Neural progenitor cell (in vitro differentiated cells): ENCODE measurements around the gene PRPF8. TPM values are rescaled to one million over a fixed set of nuclear protein-coding genes. Genes with fewer than 3 reads are reported as not detected.
A peak's percentile ranks its signal among the peaks of the same experiment; 100 is the strongest.
"Not testable (repeated sequence)": the region's sequence is repeated elsewhere in the genome, so short reads cannot be mapped to it uniquely, and the experiment has no call there.

Experiments
- DNase-seq: peaks from one replicate; pipeline ENCODE4 v3.0.0-alpha.2; 2016; ENCODE audit warnings: low spot score
- H2AFZ ChIP-seq: fragments of 200-600 bp; sonication (generic); replicated peaks from 2 replicates; pipeline ENCODE4 v1.6.1; 2016; ENCODE audit warnings: antibody characterized with exemption
- H3F3A ChIP-seq: fragments of 200-600 bp; sonication (generic); 2 replicates; pipeline ENCODE4 v1.6.1; 2016; ENCODE audit warnings: antibody characterized with exemption, low read depth
- H3K27ac ChIP-seq: fragments of 200-600 bp; sonication (generic); 2 replicates; pipeline ENCODE4 v1.5.1; 2016; ENCODE audit warnings: mild to moderate bottlenecking
- H3K27me3 ChIP-seq: fragments of 200-600 bp; sonication (generic); 2 replicates; pipeline ENCODE4 v1.6.1; 2016; ENCODE audit warnings: mild to moderate bottlenecking, moderate library complexity
- H3K36me3 ChIP-seq: fragments of 200-600 bp; sonication (generic); 2 replicates; pipeline ENCODE4 v1.5.1; 2016
- H3K4me1 ChIP-seq: fragments of 200-600 bp; sonication (generic); 2 replicates; pipeline ENCODE4 v1.6.1; 2016; ENCODE audit warnings: mixed run types
- H3K4me2 ChIP-seq: fragments of 200-600 bp; sonication (generic); 2 replicates; pipeline ENCODE4 v1.6.1; 2016
- H3K4me3 ChIP-seq: fragments of 200-600 bp; sonication (generic); 2 replicates; pipeline ENCODE4 v1.5.1; 2016
- H3K79me2 ChIP-seq: fragments of 200-600 bp; sonication (generic); 2 replicates; pipeline ENCODE4 v1.6.1; 2016; ENCODE audit warnings: low read depth
- H3K9ac ChIP-seq: fragments of 200-600 bp; sonication (generic); 2 replicates; pipeline ENCODE4 v1.6.1; 2016
- H3K9me3 ChIP-seq: fragments of 200-600 bp; sonication (generic); 2 replicates; pipeline ENCODE4 v1.5.1; 2016; ENCODE audit warnings: low read depth
- H4K20me1 ChIP-seq: fragments of 200-600 bp; sonication (generic); 2 replicates; pipeline ENCODE4 v1.6.1; 2016; ENCODE audit warnings: low read depth
- H3K27ac Mint-ChIP-seq: 3 replicates; pipeline ENCODE4 v1.8.0; 2021; ENCODE audit warnings: mixed read lengths
- H3K27me3 Mint-ChIP-seq: 2 replicates; pipeline ENCODE4 v1.8.0; 2022; ENCODE audit warnings: low read depth, mild to moderate bottlenecking, inconsistent platforms, moderate library complexity, mixed read lengths; ENCODE audit not compliant: insufficient read depth
- H3K36me3 Mint-ChIP-seq: 3 replicates; pipeline ENCODE4 v1.8.0; 2021; ENCODE audit warnings: mixed read lengths
- H3K4me1 Mint-ChIP-seq: 3 replicates; pipeline ENCODE4 v1.8.0; 2021; ENCODE audit warnings: mixed read lengths
- H3K4me3 Mint-ChIP-seq: 3 replicates; pipeline ENCODE4 v1.8.0; 2021; ENCODE audit warnings: mild to moderate bottlenecking, moderate library complexity, mixed read lengths
- H3K9me3 Mint-ChIP-seq: 3 replicates; pipeline ENCODE4 v1.8.0; 2020; ENCODE audit warnings: mixed read lengths
- CTCF ChIP-seq: fragments of 200-600 bp; sonication (generic); IDR thresholded peaks from 2 replicates; pipeline ENCODE4 v1.5.1; 2017; ENCODE audit warnings: antibody characterized with exemption, mild to moderate bottlenecking
- EZH2 ChIP-seq: fragments of 200-600 bp; sonication (generic); IDR thresholded peaks from 2 replicates; pipeline ENCODE4 v1.6.1; 2017; ENCODE audit warnings: antibody characterized with exemption, mild to moderate bottlenecking, moderate library complexity
- EZH2phosphoT487 ChIP-seq: fragments of 200-600 bp; sonication (generic); IDR thresholded peaks from 2 replicates; pipeline ENCODE4 v1.6.1; 2017; ENCODE audit warnings: antibody characterized with exemption
- total RNA-seq: library from RNA; depleted of rRNA; stranded (reverse); fragments of >200 nt; gene quantifications from 2 replicates; pipeline ENCODE4 v1.2.3, GENCODE V29; 2015; ENCODE audit warnings: low replicate concordance

PRPF8 gene
- total RNA-seq, 1 donor from 2014 or later: 119 TPM

DNA sequence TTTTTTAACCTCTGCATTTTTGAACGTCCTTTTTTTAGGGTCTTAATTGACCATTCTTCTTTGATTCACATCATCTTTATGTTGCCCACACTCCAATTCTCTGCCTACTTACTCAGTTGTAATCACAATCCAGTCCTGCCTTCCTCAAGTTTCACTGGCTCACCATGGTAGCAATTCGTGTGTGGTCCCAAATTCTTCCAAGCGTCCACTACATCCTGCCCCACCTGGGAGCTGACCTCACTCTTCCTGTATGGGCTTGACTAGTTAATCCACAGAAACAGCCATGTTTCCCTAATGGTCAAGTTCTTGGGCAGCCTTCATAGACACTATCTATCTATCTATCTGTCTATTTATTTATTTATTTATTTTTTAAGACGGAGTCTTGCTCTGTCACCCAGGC is 18.4 kb upstream of the PRPF8 start:
- Mint-ChIP-seq H3K4me1 (peaks cover 8% of the 10 kb centered on the region), H3K4me3 (no peak overlapping the region), H3K27ac (no peak overlapping the region), H3K36me3 (no peaks in the 10 kb centered on the region), H3K9me3 (no peaks in the 10 kb centered on the region), H3K27me3 (peaks cover 10% of the 10 kb centered on the region)
- H3K79me2 ChIP-seq: no peaks in the 10 kb centered on the region
- no peaks in the 10 kb centered on the region for H3K27me3 ChIP-seq
- H3K4me3 ChIP-seq: no peak overlapping the region
- TF ChIP-seq EZH2phosphoT487 (no peak), CTCF (no peak), EZH2 (no peak)
- H3K4me1 ChIP-seq: peaks cover 4% of the 10 kb centered on the region
- no peak overlapping the region for H3K4me2 ChIP-seq
- no peak overlapping the region for H3K27ac ChIP-seq
- no peak overlapping the region for H2AFZ ChIP-seq
- no peaks in the 10 kb centered on the region for H3F3A ChIP-seq
- H3K9ac ChIP-seq: no peak overlapping the region
- no peaks in the 10 kb centered on the region for H3K9me3 ChIP-seq
- no peak for DNase-seq
- H3K36me3 ChIP-seq: no peaks in the 10 kb centered on the region
- no peaks in the 10 kb centered on the region for H4K20me1 ChIP-seq

DNA sequence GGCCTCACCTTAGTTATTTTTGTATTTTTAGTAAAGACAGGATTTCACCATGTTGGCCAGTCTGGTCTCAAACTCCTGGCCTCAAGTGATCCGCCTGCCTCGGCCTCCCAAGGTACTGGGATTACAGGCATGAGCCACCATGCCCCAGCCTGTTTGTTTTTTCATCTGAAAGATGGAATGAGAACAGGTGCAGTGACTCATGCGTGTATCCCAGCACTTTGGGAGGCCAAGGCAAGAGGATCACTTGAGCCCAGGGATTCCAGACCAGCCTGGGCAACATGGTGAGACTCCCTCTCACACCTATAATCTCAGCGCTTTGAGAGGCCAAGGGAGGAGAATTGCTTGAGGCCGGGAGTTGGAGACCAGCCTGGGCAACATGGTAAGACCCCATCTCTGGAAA is 15.2 kb upstream of the PRPF8 start:
- not testable (repeated sequence) for H3K9me3 Mint-ChIP-seq, H3K4me1 Mint-ChIP-seq, H3K4me1 ChIP-seq, H3F3A ChIP-seq, DNase-seq, H3K4me3 Mint-ChIP-seq, H3K4me3 ChIP-seq, H2AFZ ChIP-seq, H3K36me3 Mint-ChIP-seq, H3K79me2 ChIP-seq, H3K9ac ChIP-seq, H3K36me3 ChIP-seq, H3K27me3 ChIP-seq, H3K27me3 Mint-ChIP-seq, H3K27ac ChIP-seq, H4K20me1 ChIP-seq, H3K27ac Mint-ChIP-seq, H3K4me2 ChIP-seq, H3K9me3 ChIP-seq

GRCh38 chr17:1697681-1698080 is 13.0 kb upstream of the PRPF8 start:
- Histone ChIP-seq H3K36me3 (no peaks in the 10 kb centered on the region), H3K27ac (no peak overlapping the region), H3K4me3 (no peak overlapping the region), H3K79me2 (no peaks in the 10 kb centered on the region), H3F3A (no peaks in the 10 kb centered on the region), H4K20me1 (no peaks in the 10 kb centered on the region), H3K4me1 (no peaks in the 10 kb centered on the region), H3K9ac (no peak overlapping the region), H2AFZ (peak overlapping the region; percentile 28), H3K4me2 (no peak overlapping the region), H3K27me3 (no peaks in the 10 kb centered on the region), H3K9me3 (no peaks in the 10 kb centered on the region)
- no peak for TF ChIP-seq EZH2phosphoT487
- no peak for TF ChIP-seq EZH2
- no peak for TF ChIP-seq CTCF
- Mint-ChIP-seq H3K27me3 (peaks cover 5% of the 10 kb centered on the region), H3K4me3 (no peak overlapping the region), H3K4me1 (peaks cover under 1% of the 10 kb centered on the region), H3K36me3 (no peaks in the 10 kb centered on the region), H3K27ac (no peak overlapping the region), H3K9me3 (no peaks in the 10 kb centered on the region)
- no peak for DNase-seq

DNA sequence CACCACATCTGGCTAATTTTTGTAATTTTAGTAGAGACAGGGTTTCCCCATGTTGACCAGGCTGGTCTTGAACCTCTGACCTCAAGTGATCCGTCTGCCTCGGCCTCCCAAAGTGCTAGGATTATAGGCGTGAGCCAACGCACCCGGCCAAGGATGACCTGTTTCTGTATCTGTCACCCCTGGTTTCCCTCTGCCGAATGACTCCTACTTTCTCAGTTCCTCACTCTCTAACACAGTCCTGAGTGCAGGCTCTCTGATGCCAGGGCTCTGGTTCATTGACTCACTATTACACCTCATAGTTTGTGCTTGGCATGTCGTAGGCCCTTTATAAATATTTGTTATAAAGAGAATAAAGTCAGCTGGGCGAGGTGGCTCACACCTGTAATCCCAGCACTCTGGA is 10.7 kb upstream of the PRPF8 start:
- H3K27ac Mint-ChIP-seq: no peak overlapping the region
- H3K79me2 ChIP-seq: no peaks in the 10 kb centered on the region
- no peaks in the 10 kb centered on the region for H3K36me3 ChIP-seq
- no peak overlapping the region for H3K27ac ChIP-seq
- H3K27me3 ChIP-seq: no peaks in the 10 kb centered on the region
- peaks cover 10% of the 10 kb centered on the region for H3K9me3 Mint-ChIP-seq
- H3F3A ChIP-seq: no peaks in the 10 kb centered on the region
- H3K9ac ChIP-seq: no peak overlapping the region
- no peak overlapping the region for H3K4me3 Mint-ChIP-seq
- H3K4me1 ChIP-seq: no peaks in the 10 kb centered on the region
- no peaks in the 10 kb centered on the region for H3K4me1 Mint-ChIP-seq
- peaks cover 8% of the 10 kb centered on the region for H3K27me3 Mint-ChIP-seq
- H4K20me1 ChIP-seq: no peaks in the 10 kb centered on the region
- no peak overlapping the region for H3K4me2 ChIP-seq
- TF ChIP-seq CTCF (no peak), EZH2phosphoT487 (no peak), EZH2 (no peak)
- H3K36me3 Mint-ChIP-seq: peaks cover 2% of the 10 kb centered on the region
- H2AFZ ChIP-seq: no peak overlapping the region
- H3K9me3 ChIP-seq: no peaks in the 10 kb centered on the region
- no peak for DNase-seq
- H3K4me3 ChIP-seq: no peak overlapping the region
